MM.1S (cell line): ENCODE measurements around the gene ARHGEF25.

Experiments used
- DNase-seq: peaks from one replicate; pipeline ENCODE4 v3.0.0-alpha.2; 2015
- H2AFZ ChIP-seq: fragments of 300-600 bp; sonication (generic); 2 replicates; pipeline ENCODE4 v1.6.0; 2016; ENCODE audit warnings: antibody characterized with exemption, low read length
- H3F3A ChIP-seq: fragments of 300-600 bp; sonication (generic); 2 replicates; pipeline ENCODE4 v1.6.1; 2016; ENCODE audit warnings: mild to moderate bottlenecking, antibody characterized with exemption, low read length, moderate library complexity, mixed read lengths; ENCODE audit not compliant: insufficient read depth
- H3K27ac ChIP-seq: fragments of 300-600 bp; sonication (generic); 2 replicates; pipeline ENCODE4 v1.5.1; 2016; ENCODE audit warnings: mild to moderate bottlenecking, low read length
- H3K27me3 ChIP-seq: fragments of 300-600 bp; sonication (generic); replicated peaks from 2 replicates; pipeline ENCODE4 v1.6.0; 2016; ENCODE audit warnings: low read length; ENCODE audit not compliant: insufficient read depth
- H3K36me3 ChIP-seq: fragments of 300-600 bp; sonication (generic); replicated peaks from 2 replicates; pipeline ENCODE4 v1.6.1; 2016; ENCODE audit warnings: mild to moderate bottlenecking, low read length, mixed read lengths; ENCODE audit not compliant: insufficient read depth
- H3K4me1 ChIP-seq: fragments of 300-600 bp; sonication (generic); 2 replicates; pipeline ENCODE4 v1.6.1; 2016; ENCODE audit warnings: low read length, mixed read lengths
- H3K4me2 ChIP-seq: fragments of 300-600 bp; sonication (generic); 2 replicates; pipeline ENCODE4 v1.6.0; 2016; ENCODE audit warnings: low read depth, low read length
- H3K4me3 ChIP-seq: fragments of 300-600 bp; sonication (generic); 2 replicates; pipeline ENCODE4 v1.5.1; 2016; ENCODE audit warnings: low read length, mixed read lengths
- H3K79me2 ChIP-seq: fragments of 300-600 bp; sonication (generic); 2 replicates; pipeline ENCODE4 v1.6.1; 2016; ENCODE audit warnings: mixed run types, low read length, mixed read lengths
- H3K9ac ChIP-seq: fragments of 300-600 bp; sonication (generic); 2 replicates; pipeline ENCODE4 v1.6.1; 2016; ENCODE audit warnings: low read length, mixed read lengths
- H3K9me2 ChIP-seq: fragments of 300-600 bp; sonication (generic); replicated peaks from 2 replicates; pipeline ENCODE4 v1.6.1; 2016; ENCODE audit warnings: mild to moderate bottlenecking, low read length, mixed read lengths; ENCODE audit not compliant: insufficient read depth
- H3K9me3 ChIP-seq: fragments of 300-600 bp; sonication (generic); replicated peaks from 2 replicates; pipeline ENCODE4 v1.6.1; 2016; ENCODE audit warnings: mild to moderate bottlenecking, low read length, mixed read lengths; ENCODE audit not compliant: insufficient read depth
- H4K20me1 ChIP-seq: fragments of 300-600 bp; sonication (generic); 2 replicates; pipeline ENCODE4 v1.6.1; 2016; ENCODE audit warnings: mild to moderate bottlenecking, low read length, moderate library complexity, mixed read lengths; ENCODE audit not compliant: insufficient read depth
- EZH2 ChIP-seq: fragments of 300-600 bp; sonication (generic); optimal IDR thresholded peaks from 2 replicates; pipeline ENCODE3; 2017; ENCODE audit warnings: low read depth, mild to moderate bottlenecking, antibody characterized with exemption, low read length, mixed read lengths
- EZH2phosphoT487 ChIP-seq: fragments of 300-600 bp; sonication (generic); IDR thresholded peaks from 2 replicates; pipeline ENCODE4 v1.6.1; 2018; ENCODE audit warnings: antibody characterized with exemption, low read length
- TF ChIP-seq, protein P1 (sequence below): fragments of 300-600 bp; sonication (generic); IDR thresholded peaks from 2 replicates; pipeline ENCODE4 v1.5.1; 2016; ENCODE audit warnings: antibody characterized with exemption, low read length, mixed read lengths

Gene ARHGEF25

DNA sequence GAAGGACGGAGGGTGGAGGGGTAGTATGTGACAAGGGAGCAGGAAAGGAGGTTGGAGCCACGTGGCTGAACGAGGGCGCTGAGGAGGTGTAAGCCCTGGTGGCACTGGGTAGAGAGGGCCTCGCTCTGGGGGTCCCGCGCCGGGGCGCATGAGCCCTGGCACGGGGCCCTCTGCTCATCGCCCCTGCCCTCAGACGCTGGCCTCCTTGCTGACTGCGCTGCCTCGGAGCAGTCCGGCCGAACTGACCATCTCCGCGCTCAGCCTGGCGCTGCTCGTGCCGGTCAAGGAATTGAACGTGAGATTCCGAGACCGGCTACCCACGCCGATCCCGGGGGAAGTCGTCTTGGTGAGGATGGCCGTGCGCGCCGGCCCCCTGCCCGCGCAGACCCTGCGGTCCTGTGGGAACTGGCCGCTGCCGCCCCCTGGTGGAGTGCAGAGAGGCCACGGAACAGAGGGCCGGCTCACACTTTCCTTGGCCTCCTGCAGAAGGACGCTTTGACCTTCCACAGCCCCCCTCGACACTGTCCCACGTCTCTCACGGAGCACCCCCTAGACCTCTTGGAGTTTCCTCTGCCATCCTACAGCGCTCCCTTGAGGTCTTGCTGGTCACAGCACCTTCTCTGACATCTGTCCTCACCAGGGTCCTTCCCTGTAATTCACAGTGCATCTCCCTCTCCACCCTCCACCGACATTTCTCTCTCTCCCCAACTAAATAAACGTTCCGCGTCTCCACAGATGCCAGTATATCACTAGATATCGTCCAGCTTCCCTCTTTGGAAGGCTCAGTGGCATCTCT lies 10.5 kb downstream of the ARHGEF25 start:
- Histone ChIP-seq H3K79me2 (no peaks in the 10 kb centered on the region), H3F3A (no peaks in the 10 kb centered on the region), H3K9ac (no peak overlapping the region), H3K9me2 (no peaks in the 10 kb centered on the region), H3K36me3 (no peaks in the 10 kb centered on the region), H3K4me1 (peaks cover 6% of the 10 kb centered on the region), H3K4me3 (peak overlapping the region; percentile 44), H3K27me3 (peaks cover 50% of the 10 kb centered on the region), H3K27ac (no peak overlapping the region), H3K9me3 (no peaks in the 10 kb centered on the region), H3K4me2 (peak overlapping the region; percentile 93), H4K20me1 (no peaks in the 10 kb centered on the region), H2AFZ (peak overlapping the region; percentile 74)
- peak; percentile 40 for DNase-seq
- TF ChIP-seq, protein P1, sequence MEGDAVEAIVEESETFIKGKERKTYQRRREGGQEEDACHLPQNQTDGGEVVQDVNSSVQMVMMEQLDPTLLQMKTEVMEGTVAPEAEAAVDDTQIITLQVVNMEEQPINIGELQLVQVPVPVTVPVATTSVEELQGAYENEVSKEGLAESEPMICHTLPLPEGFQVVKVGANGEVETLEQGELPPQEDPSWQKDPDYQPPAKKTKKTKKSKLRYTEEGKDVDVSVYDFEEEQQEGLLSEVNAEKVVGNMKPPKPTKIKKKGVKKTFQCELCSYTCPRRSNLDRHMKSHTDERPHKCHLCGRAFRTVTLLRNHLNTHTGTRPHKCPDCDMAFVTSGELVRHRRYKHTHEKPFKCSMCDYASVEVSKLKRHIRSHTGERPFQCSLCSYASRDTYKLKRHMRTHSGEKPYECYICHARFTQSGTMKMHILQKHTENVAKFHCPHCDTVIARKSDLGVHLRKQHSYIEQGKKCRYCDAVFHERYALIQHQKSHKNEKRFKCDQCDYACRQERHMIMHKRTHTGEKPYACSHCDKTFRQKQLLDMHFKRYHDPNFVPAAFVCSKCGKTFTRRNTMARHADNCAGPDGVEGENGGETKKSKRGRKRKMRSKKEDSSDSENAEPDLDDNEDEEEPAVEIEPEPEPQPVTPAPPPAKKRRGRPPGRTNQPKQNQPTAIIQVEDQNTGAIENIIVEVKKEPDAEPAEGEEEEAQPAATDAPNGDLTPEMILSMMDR: peak; percentile 90
- TF ChIP-seq EZH2phosphoT487: no peak
- TF ChIP-seq EZH2: no peak

DNA sequence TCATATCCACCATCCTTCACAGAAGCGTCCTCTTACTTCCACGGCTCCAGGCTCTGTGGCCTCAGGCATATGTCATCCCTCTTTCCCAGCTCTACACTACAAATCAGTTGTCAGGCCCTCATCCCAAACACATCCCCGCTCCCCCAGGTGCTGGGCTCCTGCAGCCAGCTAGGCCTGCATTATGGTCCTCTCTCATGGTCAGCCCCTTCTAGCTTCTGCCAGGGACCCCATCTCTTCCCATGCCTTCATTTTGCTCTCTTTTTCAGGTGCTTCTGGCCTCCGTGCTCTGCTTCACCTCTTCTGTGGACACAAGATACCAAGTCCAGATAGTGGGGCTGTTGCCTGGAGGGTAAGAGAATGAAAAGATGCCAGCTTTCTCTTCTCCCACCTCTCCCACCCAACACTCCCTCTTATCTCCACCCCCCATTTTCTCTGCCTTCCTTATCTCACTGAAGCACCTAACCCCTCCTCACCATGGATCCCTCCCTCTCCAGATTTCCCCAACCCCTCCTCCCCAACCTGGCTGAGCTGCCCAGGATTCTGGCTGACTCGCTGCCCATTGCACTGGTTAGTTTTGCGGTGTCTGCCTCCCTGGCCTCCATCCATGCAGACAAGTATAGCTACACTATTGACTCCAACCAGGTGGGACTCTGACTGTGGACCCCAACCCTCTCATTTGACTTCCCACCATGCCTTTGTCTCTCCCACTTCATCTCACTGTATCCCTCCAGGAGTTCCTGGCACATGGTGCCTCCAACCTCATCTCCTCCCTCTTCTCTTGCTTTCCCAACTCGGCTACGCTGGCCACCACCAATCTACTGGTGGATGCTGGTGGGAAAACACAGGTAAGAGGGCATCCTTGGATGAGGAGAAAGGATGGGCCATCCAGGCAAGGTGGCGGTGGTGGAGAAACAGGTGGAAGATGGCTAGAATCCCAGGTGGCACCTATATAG lies 11.3 kb downstream of the ARHGEF25 start:
- DNase-seq: no peak
- Histone ChIP-seq H3K4me2 (no peak overlapping the region), H2AFZ (no peak overlapping the region), H3K4me1 (peaks cover 6% of the 10 kb centered on the region), H3K27me3 (peaks cover 50% of the 10 kb centered on the region), H3K36me3 (no peaks in the 10 kb centered on the region), H4K20me1 (no peaks in the 10 kb centered on the region), H3K79me2 (no peaks in the 10 kb centered on the region), H3K9me2 (no peaks in the 10 kb centered on the region), H3K9ac (no peak overlapping the region), H3K9me3 (no peaks in the 10 kb centered on the region), H3K4me3 (no peak overlapping the region), H3F3A (no peaks in the 10 kb centered on the region), H3K27ac (no peak overlapping the region)
- TF ChIP-seq EZH2: no peak
- TF ChIP-seq EZH2phosphoT487: no peak
- TF ChIP-seq, protein P1: no peak

DNA sequence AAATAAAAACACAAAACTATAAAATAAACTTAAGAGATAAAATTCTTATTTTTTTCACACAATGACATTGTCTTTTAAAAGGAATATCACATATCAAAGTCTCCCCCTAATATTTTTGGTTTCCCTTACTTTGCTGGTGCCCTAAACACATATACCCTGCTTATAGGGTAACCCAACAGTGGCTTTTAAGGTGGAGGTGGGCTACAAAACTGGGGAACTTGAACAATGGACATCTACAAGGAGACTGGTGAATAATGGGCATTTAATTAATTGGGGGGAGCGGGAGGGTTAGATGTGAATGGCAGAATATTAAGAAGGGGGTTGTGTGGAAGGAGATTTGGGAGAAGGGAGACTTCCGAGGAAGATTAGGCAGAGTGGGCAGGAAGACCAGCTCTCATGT lies 12.2 kb downstream of the ARHGEF25 start:
- peaks cover 6% of the 10 kb centered on the region for H3K4me1 ChIP-seq
- peaks cover 43% of the 10 kb centered on the region for H3K27me3 ChIP-seq
- H3K9ac ChIP-seq: no peak overlapping the region
- H3K36me3 ChIP-seq: no peaks in the 10 kb centered on the region
- no peak for TF ChIP-seq EZH2phosphoT487
- TF ChIP-seq, protein P1: no peak
- no peak for TF ChIP-seq EZH2
- no peak overlapping the region for H3K4me2 ChIP-seq
- no peaks in the 10 kb centered on the region for H4K20me1 ChIP-seq
- H2AFZ ChIP-seq: no peak overlapping the region
- no peak overlapping the region for H3K27ac ChIP-seq
- H3K4me3 ChIP-seq: no peak overlapping the region
- H3F3A ChIP-seq: no peaks in the 10 kb centered on the region
- H3K9me2 ChIP-seq: no peaks in the 10 kb centered on the region
- H3K79me2 ChIP-seq: no peaks in the 10 kb centered on the region
- no peaks in the 10 kb centered on the region for H3K9me3 ChIP-seq
- DNase-seq: no peak
